WTC11 (cell line): ENCODE measurements around the gene ITIH5.
"Not testable (repeated sequence)": the region's sequence is repeated elsewhere in the genome, so short reads cannot be mapped to it uniquely, and the experiment has no call there.

Experiments used
- ELF4 ChIP-seq: sonication (generic); formaldehyde crosslinking; IDR thresholded peaks from 2 replicates; pipeline ENCODE4 v1.8.1; 2022; ENCODE audit warnings: low read depth, mild to moderate bottlenecking, moderate library complexity, missing genetic modification reagents
- MYBL2 ChIP-seq: sonication (generic); formaldehyde crosslinking; IDR thresholded peaks from 2 replicates; pipeline ENCODE4 v1.8.1; 2023; ENCODE audit warnings: mild to moderate bottlenecking, moderate library complexity, missing genetic modification reagents
- NR2C2 ChIP-seq: sonication (generic); formaldehyde crosslinking; IDR thresholded peaks from 2 replicates; pipeline ENCODE4 v1.8.0; 2022; ENCODE audit warnings: mild to moderate bottlenecking, missing genetic modification reagents
- SMAD4 ChIP-seq: sonication (generic); formaldehyde crosslinking; IDR thresholded peaks from 2 replicates; pipeline ENCODE4 v1.8.0; 2022; ENCODE audit warnings: mild to moderate bottlenecking, missing genetic modification reagents
- TCF7 ChIP-seq: sonication (generic); formaldehyde crosslinking; IDR thresholded peaks from 2 replicates; pipeline ENCODE4 v1.8.0; 2022; ENCODE audit warnings: mild to moderate bottlenecking, low read depth, missing genetic modification reagents, moderate library complexity
- TEAD4 ChIP-seq: sonication (generic); formaldehyde crosslinking; IDR thresholded peaks from 2 replicates; pipeline ENCODE4 v1.8.0; 2022; ENCODE audit warnings: mild to moderate bottlenecking, missing genetic modification reagents
- TF ChIP-seq, protein P1 (sequence below): sonication (generic); formaldehyde crosslinking; IDR thresholded peaks from 2 replicates; pipeline ENCODE4 v1.8.1; 2023; ENCODE audit warnings: mild to moderate bottlenecking, missing genetic modification reagents, moderate library complexity
- TF ChIP-seq, protein P2 (sequence below): sonication (generic); formaldehyde crosslinking; IDR thresholded peaks from 2 replicates; pipeline ENCODE4 v1.8.0; 2022; ENCODE audit warnings: mild to moderate bottlenecking, missing genetic modification reagents
- TF ChIP-seq, protein P3 (sequence below): sonication (generic); formaldehyde crosslinking; IDR thresholded peaks from 2 replicates; pipeline ENCODE4 v1.8.0; 2022; ENCODE audit warnings: mild to moderate bottlenecking, missing genetic modification reagents
- TF ChIP-seq, protein P4 (sequence below): fragments of 200-600 bp; IDR thresholded peaks from 2 replicates; pipeline ENCODE4 v1.8.0; 2022; ENCODE audit warnings: antibody characterized with exemption
- TF ChIP-seq, protein P5 (sequence below): sonication (generic); formaldehyde crosslinking; IDR thresholded peaks from 2 replicates; pipeline ENCODE4 v1.8.1; 2022; ENCODE audit warnings: low read depth, mild to moderate bottlenecking, moderate library complexity, missing genetic modification reagents, borderline replicate concordance
- TF ChIP-seq, protein P6 (sequence below): sonication (generic); formaldehyde crosslinking; IDR thresholded peaks from 2 replicates; pipeline ENCODE4 v1.8.0; 2022; ENCODE audit warnings: mild to moderate bottlenecking, missing genetic modification reagents
- TF ChIP-seq, protein P7 (sequence below): sonication (generic); formaldehyde crosslinking; IDR thresholded peaks from 2 replicates; pipeline ENCODE4 v1.8.1; 2022; ENCODE audit warnings: missing genetic modification reagents, borderline replicate concordance

DNA sequence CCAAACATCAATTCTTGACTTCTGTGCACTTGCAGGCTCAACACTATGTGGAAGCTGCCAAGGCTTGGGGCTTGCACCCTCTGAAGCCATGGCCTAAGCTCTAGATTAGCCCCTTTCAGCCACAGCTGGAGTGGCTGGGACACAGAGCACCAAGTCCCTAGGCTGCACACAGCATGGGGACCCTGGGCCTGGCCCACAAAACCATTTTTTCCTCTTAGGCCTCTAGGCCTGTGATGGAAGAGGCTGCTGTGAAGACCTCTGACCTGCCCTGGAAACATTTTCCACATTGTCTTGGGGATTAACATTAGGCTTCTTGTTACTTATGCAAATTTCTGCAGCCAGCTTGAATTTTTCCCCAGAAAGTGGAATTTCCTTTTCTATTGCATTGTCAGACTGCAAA lies 25.6 kb upstream of the ITIH5 start:
- not testable (repeated sequence) for TF ChIP-seq TEAD4; TCF7 (CRISPR knock-in tag); SMAD4; MYBL2 (CRISPR knock-in tag); NR2C2 (CRISPR knock-in tag); ELF4 (CRISPR knock-in tag)
- TF ChIP-seq, protein P1, sequence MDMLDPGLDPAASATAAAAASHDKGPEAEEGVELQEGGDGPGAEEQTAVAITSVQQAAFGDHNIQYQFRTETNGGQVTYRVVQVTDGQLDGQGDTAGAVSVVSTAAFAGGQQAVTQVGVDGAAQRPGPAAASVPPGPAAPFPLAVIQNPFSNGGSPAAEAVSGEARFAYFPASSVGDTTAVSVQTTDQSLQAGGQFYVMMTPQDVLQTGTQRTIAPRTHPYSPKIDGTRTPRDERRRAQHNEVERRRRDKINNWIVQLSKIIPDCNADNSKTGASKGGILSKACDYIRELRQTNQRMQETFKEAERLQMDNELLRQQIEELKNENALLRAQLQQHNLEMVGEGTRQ (CRISPR knock-in tag) = not testable (repeated sequence)
- TF ChIP-seq, protein P2, sequence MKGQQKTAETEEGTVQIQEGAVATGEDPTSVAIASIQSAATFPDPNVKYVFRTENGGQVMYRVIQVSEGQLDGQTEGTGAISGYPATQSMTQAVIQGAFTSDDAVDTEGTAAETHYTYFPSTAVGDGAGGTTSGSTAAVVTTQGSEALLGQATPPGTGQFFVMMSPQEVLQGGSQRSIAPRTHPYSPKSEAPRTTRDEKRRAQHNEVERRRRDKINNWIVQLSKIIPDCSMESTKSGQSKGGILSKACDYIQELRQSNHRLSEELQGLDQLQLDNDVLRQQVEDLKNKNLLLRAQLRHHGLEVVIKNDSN (CRISPR knock-in tag) = not testable (repeated sequence)
- TF ChIP-seq, protein P3, sequence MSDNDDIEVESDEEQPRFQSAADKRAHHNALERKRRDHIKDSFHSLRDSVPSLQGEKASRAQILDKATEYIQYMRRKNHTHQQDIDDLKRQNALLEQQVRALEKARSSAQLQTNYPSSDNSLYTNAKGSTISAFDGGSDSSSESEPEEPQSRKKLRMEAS (CRISPR knock-in tag) = not testable (repeated sequence)
- TF ChIP-seq, protein P4, sequence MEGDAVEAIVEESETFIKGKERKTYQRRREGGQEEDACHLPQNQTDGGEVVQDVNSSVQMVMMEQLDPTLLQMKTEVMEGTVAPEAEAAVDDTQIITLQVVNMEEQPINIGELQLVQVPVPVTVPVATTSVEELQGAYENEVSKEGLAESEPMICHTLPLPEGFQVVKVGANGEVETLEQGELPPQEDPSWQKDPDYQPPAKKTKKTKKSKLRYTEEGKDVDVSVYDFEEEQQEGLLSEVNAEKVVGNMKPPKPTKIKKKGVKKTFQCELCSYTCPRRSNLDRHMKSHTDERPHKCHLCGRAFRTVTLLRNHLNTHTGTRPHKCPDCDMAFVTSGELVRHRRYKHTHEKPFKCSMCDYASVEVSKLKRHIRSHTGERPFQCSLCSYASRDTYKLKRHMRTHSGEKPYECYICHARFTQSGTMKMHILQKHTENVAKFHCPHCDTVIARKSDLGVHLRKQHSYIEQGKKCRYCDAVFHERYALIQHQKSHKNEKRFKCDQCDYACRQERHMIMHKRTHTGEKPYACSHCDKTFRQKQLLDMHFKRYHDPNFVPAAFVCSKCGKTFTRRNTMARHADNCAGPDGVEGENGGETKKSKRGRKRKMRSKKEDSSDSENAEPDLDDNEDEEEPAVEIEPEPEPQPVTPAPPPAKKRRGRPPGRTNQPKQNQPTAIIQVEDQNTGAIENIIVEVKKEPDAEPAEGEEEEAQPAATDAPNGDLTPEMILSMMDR = not testable (repeated sequence)
- TF ChIP-seq, protein P5, sequence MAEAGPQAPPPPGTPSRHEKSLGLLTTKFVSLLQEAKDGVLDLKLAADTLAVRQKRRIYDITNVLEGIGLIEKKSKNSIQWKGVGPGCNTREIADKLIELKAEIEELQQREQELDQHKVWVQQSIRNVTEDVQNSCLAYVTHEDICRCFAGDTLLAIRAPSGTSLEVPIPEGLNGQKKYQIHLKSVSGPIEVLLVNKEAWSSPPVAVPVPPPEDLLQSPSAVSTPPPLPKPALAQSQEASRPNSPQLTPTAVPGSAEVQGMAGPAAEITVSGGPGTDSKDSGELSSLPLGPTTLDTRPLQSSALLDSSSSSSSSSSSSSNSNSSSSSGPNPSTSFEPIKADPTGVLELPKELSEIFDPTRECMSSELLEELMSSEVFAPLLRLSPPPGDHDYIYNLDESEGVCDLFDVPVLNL = not testable (repeated sequence)
- TF ChIP-seq, protein P6, sequence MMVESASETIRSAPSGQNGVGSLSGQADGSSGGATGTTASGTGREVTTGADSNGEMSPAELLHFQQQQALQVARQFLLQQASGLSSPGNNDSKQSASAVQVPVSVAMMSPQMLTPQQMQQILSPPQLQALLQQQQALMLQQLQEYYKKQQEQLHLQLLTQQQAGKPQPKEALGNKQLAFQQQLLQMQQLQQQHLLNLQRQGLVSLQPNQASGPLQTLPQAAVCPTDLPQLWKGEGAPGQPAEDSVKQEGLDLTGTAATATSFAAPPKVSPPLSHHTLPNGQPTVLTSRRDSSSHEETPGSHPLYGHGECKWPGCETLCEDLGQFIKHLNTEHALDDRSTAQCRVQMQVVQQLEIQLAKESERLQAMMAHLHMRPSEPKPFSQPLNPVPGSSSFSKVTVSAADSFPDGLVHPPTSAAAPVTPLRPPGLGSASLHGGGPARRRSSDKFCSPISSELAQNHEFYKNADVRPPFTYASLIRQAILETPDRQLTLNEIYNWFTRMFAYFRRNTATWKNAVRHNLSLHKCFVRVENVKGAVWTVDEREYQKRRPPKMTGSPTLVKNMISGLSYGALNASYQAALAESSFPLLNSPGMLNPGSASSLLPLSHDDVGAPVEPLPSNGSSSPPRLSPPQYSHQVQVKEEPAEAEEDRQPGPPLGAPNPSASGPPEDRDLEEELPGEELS (CRISPR knock-in tag) = not testable (repeated sequence)
- TF ChIP-seq, protein P7, sequence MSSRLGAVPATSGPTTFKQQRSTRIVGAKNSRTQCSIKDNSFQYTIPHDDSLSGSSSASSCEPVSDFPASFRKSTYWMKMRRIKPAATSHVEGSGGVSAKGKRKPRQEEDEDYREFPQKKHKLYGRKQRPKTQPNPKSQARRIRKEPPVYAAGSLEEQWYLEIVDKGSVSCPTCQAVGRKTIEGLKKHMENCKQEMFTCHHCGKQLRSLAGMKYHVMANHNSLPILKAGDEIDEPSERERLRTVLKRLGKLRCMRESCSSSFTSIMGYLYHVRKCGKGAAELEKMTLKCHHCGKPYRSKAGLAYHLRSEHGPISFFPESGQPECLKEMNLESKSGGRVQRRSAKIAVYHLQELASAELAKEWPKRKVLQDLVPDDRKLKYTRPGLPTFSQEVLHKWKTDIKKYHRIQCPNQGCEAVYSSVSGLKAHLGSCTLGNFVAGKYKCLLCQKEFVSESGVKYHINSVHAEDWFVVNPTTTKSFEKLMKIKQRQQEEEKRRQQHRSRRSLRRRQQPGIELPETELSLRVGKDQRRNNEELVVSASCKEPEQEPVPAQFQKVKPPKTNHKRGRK (CRISPR knock-in tag) = not testable (repeated sequence)
